LNCAP (cell line): ENCODE measurements around the gene ADGRE3.

ENCODE experiments used
- CTCF ChIP-seq: fragments of 450-650 bp; IDR thresholded peaks from 2 replicates; pipeline ENCODE4 v1.5.1; 2017; ENCODE audit warnings: mild to moderate bottlenecking

Gene ADGRE3

DNA sequence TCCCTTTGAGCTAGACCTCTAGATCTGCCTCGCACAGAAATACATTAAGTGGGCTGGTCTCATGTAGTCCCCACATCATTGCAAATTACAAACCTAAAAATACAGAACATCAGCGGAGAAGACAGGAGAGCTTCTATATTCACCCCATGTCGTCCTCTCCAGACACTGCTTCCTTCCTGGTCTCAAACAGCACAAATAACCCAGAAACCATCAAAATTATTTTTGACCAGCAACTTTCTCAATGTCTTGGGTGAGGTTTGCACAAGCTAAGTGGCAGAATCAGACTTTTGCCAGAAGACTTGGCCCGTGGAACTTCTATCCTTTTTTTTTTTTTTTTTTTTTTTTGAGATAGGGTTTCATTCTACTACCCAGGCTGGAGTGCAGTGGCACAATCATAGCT, 63.6 kb downstream of the ADGRE3 start:
- TF ChIP-seq CTCF = no peak

DNA sequence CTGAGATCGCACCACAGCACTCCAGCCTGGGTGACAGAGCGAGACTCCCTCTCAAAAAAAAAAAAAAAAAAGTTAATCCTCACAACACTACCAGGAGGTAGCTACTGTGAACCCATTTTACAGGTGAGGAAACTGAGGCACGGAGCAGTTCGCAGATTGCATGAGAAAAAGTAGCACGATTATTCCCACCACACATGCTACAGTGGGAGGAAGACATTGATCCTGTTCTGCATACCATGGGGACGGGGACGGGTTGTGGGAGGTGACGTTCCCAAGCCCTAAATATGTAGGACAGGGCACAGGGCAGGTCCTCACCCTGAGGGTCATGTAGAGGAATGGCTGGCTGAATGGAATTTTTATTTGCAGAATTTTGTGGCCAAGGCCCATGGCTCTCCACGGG, 68.0 kb downstream of the ADGRE3 start:
- TF ChIP-seq CTCF = no peak

DNA sequence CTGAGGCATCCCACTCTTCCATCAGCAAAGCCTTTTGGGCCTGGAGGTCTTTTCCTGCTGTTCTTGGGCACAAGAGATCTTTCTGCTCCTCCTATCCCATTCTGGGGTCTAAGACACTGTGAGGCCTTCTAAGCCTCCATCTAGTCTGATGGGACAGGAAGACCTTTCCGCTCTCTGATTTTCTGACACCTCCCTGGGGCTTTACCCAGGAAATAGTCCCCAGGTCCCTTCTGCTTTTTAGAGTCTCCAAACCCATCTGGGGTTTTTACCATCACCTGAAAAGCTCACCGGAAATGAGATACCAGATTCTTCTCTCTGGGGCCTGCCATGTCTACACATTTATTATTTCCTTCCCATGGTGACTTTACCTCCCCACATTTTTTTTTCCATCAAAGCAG, 70.7 kb downstream of the ADGRE3 start:
- no peak for TF ChIP-seq CTCF

GRCh38 chr19:14599548-14600147, 75.0 kb downstream of the ADGRE3 start:
- no peak for TF ChIP-seq CTCF

DNA sequence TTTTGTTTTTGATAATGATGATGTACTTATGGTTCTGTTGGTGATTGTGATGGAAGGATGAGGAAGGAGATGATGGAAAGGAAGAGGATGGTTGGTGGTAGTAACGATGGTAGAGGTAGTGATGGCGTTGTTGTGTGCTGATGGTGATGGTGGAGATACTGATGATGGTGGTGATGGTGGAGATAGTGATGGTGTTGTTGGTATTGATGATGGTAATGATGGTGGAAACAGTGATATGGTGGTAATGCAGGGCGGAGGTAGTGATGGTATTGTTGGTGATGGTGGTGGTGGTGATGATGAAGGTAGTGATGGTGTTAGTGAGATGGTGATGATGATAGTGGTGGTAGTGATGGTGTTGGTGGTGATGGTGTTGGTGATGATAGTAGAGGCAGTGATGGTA, 79.1 kb downstream of the ADGRE3 start:
- no peak for TF ChIP-seq CTCF

- no peak for TF ChIP-seq CTCF
These were observed 91.7 kb downstream of the ADGRE3 start, which contains the start of gene CLEC17A for GRCh38 chr19:14582894-14583340. Gene CLEC17A, plus strand, starts transcription at chr19:14583084. Its CDS starts 77 bp downstream, at chr19:14583161.

GRCh38 chr19:14580623-14581237, 93.9 kb downstream of the ADGRE3 start:
- no peak for TF ChIP-seq CTCF
